H9 (cell line): ENCODE data around the gene CHRDL1. TPM values are rescaled to one million over a fixed set of nuclear protein-coding genes. Genes with fewer than 3 reads are reported as not detected.

Source experiments
- DNase-seq: peaks from one replicate; pipeline ENCODE4 v3.0.0-alpha.2; 2017
- H2AFZ ChIP-seq: one replicate; pipeline ENCODE4 v1.6.1; 2013; ENCODE audit warnings: mild to moderate bottlenecking, low read length, control low read depth, moderate library complexity
- H2AK5ac ChIP-seq: 2 replicates; pipeline ENCODE4 v1.6.1; 2013; ENCODE audit warnings: low read length, control low read depth, mixed read lengths; ENCODE audit not compliant: insufficient read length
- H2BK120ac ChIP-seq: one replicate; pipeline ENCODE4 v1.6.1; 2013; ENCODE audit warnings: low read depth, mild to moderate bottlenecking, low read length, control low read depth, inconsistent platforms; ENCODE audit not compliant: poor library complexity, severe bottlenecking
- H2BK12ac ChIP-seq: 2 replicates; pipeline ENCODE4 v1.6.1; 2013; ENCODE audit warnings: low read length, control low read depth, mixed read lengths, low read depth; ENCODE audit not compliant: insufficient read length
- H2BK15ac ChIP-seq: 2 replicates; pipeline ENCODE4 v1.6.1; 2013; ENCODE audit warnings: low read depth, low read length, control low read depth
- H2BK20ac ChIP-seq: one replicate; pipeline ENCODE4 v1.6.1; 2013; ENCODE audit warnings: low read depth, mild to moderate bottlenecking, low read length, control low read depth, inconsistent platforms; ENCODE audit not compliant: poor library complexity, severe bottlenecking
- H2BK5ac ChIP-seq: 2 replicates; pipeline ENCODE4 v1.6.1; 2013; ENCODE audit warnings: low read length, control low read depth, mixed read lengths; ENCODE audit not compliant: insufficient read length
- H3K14ac ChIP-seq: 2 replicates; pipeline ENCODE4 v1.6.1; 2013; ENCODE audit warnings: low read length, control low read depth; ENCODE audit not compliant: insufficient read depth
- H3K18ac ChIP-seq: 2 replicates; pipeline ENCODE4 v1.6.1; 2013; ENCODE audit warnings: low read depth, mild to moderate bottlenecking, mixed read lengths, low read length, control low read depth; ENCODE audit not compliant: insufficient read length
- H3K23ac ChIP-seq: 2 replicates; pipeline ENCODE4 v1.6.1; 2013; ENCODE audit warnings: low read length, control low read depth, mixed read lengths, low read depth; ENCODE audit not compliant: insufficient read length
- H3K23me2 ChIP-seq: 2 replicates; pipeline ENCODE4 v1.6.1; 2013; ENCODE audit warnings: low read depth, mild to moderate bottlenecking, mixed read lengths, low read length, control low read depth; ENCODE audit not compliant: insufficient read length, poor library complexity, severe bottlenecking
- H3K27ac ChIP-seq: 2 replicates; pipeline ENCODE4 v1.5.1; 2013; ENCODE audit warnings: low read length, control low read depth, mixed read lengths, low read depth; ENCODE audit not compliant: insufficient read length
- H3K27me3 ChIP-seq: 2 replicates; pipeline ENCODE4 v1.6.1; 2013; ENCODE audit warnings: low read length, control low read depth, inconsistent platforms; ENCODE audit not compliant: insufficient read depth
- H3K4ac ChIP-seq: 2 replicates; pipeline ENCODE4 v1.6.1; 2013; ENCODE audit warnings: low read depth, mild to moderate bottlenecking, control low read depth, inconsistent platforms, low read length, moderate library complexity
- H3K4me1 ChIP-seq: 2 replicates; pipeline ENCODE4 v1.6.1; 2013; ENCODE audit warnings: low read length, control low read depth, inconsistent platforms; ENCODE audit not compliant: insufficient read depth
- H3K4me2 ChIP-seq: 2 replicates; pipeline ENCODE4 v1.6.1; 2013; ENCODE audit warnings: low read length, control low read depth, mixed read lengths; ENCODE audit not compliant: insufficient read length, insufficient read depth
- H3K56ac ChIP-seq: 2 replicates; pipeline ENCODE4 v1.6.1; 2013; ENCODE audit warnings: low read depth, mild to moderate bottlenecking, mixed read lengths, low read length, control low read depth; ENCODE audit not compliant: insufficient read length
- H3K79me1 ChIP-seq: 2 replicates; pipeline ENCODE4 v1.6.1; 2013; ENCODE audit warnings: low read depth, mild to moderate bottlenecking, moderate library complexity, low read length, control low read depth, inconsistent platforms; ENCODE audit not compliant: insufficient read depth, poor library complexity, severe bottlenecking
- H3K79me2 ChIP-seq: 2 replicates; pipeline ENCODE4 v1.6.1; 2013; ENCODE audit warnings: low read length, control low read depth, inconsistent platforms; ENCODE audit not compliant: insufficient read depth
- H3K9ac ChIP-seq: 2 replicates; pipeline ENCODE4 v1.6.1; 2013; ENCODE audit warnings: low read length, control low read depth, mixed read lengths; ENCODE audit not compliant: insufficient read length; ENCODE audit errors: extremely low read depth
- H3K9me3 ChIP-seq: one replicate; pipeline ENCODE4 v1.6.1; 2013; ENCODE audit warnings: low read depth, low read length, inconsistent platforms; ENCODE audit not compliant: control insufficient read depth
- H3T11ph ChIP-seq: one replicate; pipeline ENCODE4 v1.6.1; 2013; ENCODE audit warnings: mild to moderate bottlenecking, low read length, control low read depth, inconsistent platforms
- H4K20me1 ChIP-seq: one replicate; pipeline ENCODE4 v1.6.1; 2013; ENCODE audit not compliant: control insufficient read depth, insufficient read length, insufficient read depth
- H4K5ac ChIP-seq: 2 replicates; pipeline ENCODE4 v1.6.1; 2013; ENCODE audit warnings: low read depth, mild to moderate bottlenecking, mixed read lengths, low read length, control low read depth; ENCODE audit not compliant: insufficient read length
- H4K8ac ChIP-seq: replicated peaks from 2 replicates; pipeline ENCODE4 v1.6.1; 2013; ENCODE audit warnings: low read length, control low read depth, mixed read lengths, low read depth; ENCODE audit not compliant: insufficient read length
- H4K91ac ChIP-seq: 2 replicates; pipeline ENCODE4 v1.6.1; 2013; ENCODE audit warnings: low read depth, mild to moderate bottlenecking, moderate library complexity, mixed read lengths, low read length, control low read depth; ENCODE audit not compliant: insufficient read length
- H3K27ac Mint-ChIP-seq, 3 experiments: 2 replicates in 2 of 3; 3 replicates in 1 of 3; pipeline ENCODE4 v1.8.0; 2020 to 2021; ENCODE audit warnings: mixed read lengths in 3 of 3, mild to moderate bottlenecking in 1 of 3, moderate library complexity in 1 of 3
- H3K27me3 Mint-ChIP-seq: 2 replicates; pipeline ENCODE4 v1.8.0; 2021; ENCODE audit warnings: low read depth, mild to moderate bottlenecking, moderate library complexity, mixed read lengths
- H3K36me3 Mint-ChIP-seq, 3 experiments: 2 replicates in 2 of 3; 3 replicates in 1 of 3; pipeline ENCODE4 v1.8.0; 2020 to 2021; ENCODE audit warnings: low read depth in 3 of 3, mixed read lengths in 3 of 3; ENCODE audit not compliant: insufficient read depth in 1 of 3
- H3K4me1 Mint-ChIP-seq, 2 experiments: 2 replicates each; pipeline ENCODE4 v1.8.0; 2020; ENCODE audit warnings: mixed read lengths in 2 of 2
- H3K4me3 Mint-ChIP-seq, 2 experiments: 2 replicates in 1 of 2; 3 replicates in 1 of 2; pipeline ENCODE4 v1.8.0; 2020 to 2021; ENCODE audit warnings: mild to moderate bottlenecking in 2 of 2, mixed read lengths in 2 of 2, moderate library complexity in 1 of 2
- H3K9me3 Mint-ChIP-seq, 2 experiments: 2 replicates in 1 of 2; 3 replicates in 1 of 2; pipeline ENCODE4 v1.8.0; 2020; ENCODE audit warnings: mild to moderate bottlenecking in 2 of 2, mixed read lengths in 2 of 2, moderate library complexity in 1 of 2
- total RNA-seq: library from RNA; stranded (reverse); gene quantifications from 2 replicates; pipeline ENCODE4 v1.2.1, GENCODE V29; 2021
- TF ChIP-seq, protein P1 (sequence below): fragments of 200-600 bp; sonication (generic); conservative IDR thresholded peaks from 3 replicates; pipeline ENCODE4 v1.8.0; 2021; ENCODE audit warnings: antibody characterized with exemption, mild to moderate bottlenecking

The CHRDL1 gene
- total RNA-seq, 1 experiment from 2014 or later: 11.8 TPM

DNA sequence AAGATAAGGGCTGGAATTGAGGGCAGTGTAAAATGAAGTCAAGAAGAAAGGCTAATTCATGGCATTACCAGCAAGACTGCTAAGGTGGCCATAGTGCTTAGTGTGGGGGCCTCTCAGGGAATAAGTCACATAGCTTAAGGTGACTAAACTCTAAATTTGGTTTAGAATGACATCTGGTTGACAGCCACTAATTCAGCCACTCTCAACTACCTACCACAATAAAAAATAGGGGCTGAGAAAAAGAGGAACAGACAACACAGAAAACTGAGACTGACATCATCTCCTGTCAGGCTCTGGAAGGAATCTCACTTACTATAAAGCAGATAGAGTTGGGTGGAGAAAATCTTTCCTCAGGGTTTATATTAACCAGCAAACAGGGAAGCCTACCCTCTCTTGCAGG lies 96.9 kb downstream of the CHRDL1 start:
- Mint-ChIP-seq H3K27me3 (no peaks in the 10 kb centered on the region), H3K27ac (no peak overlapping the region; a peak in 1 of 7 replicates), H3K4me3 (no peak overlapping the region), H3K4me1 (no peaks in the 10 kb centered on the region), H3K36me3 (no peaks in the 10 kb centered on the region), H3K9me3 (no peaks in the 10 kb centered on the region)
- Histone ChIP-seq H2BK15ac (no peak overlapping the region), H4K91ac (no peak overlapping the region), H3K23me2 (no peaks in the 10 kb centered on the region), H3T11ph (no peak overlapping the region), H3K79me2 (no peaks in the 10 kb centered on the region), H2BK5ac (no peak overlapping the region), H3K23ac (no peak overlapping the region), H4K5ac (no peak overlapping the region), H2AFZ (no peak overlapping the region), H3K56ac (no peak overlapping the region), H3K18ac (no peak overlapping the region), H3K79me1 (no peaks in the 10 kb centered on the region), H2BK120ac (no peak overlapping the region), H2AK5ac (no peak overlapping the region), H3K4me2 (no peak overlapping the region), H4K8ac (no peak overlapping the region), H3K9ac (no peak overlapping the region), H3K27me3 (no peaks in the 10 kb centered on the region), H3K9me3 (no peaks in the 10 kb centered on the region), H3K27ac (no peak overlapping the region), H2BK12ac (no peak overlapping the region), H3K4me1 (no peaks in the 10 kb centered on the region), H3K14ac (no peak overlapping the region), H3K4ac (no peak overlapping the region), H2BK20ac (no peak overlapping the region), H4K20me1 (no peaks in the 10 kb centered on the region)
- no peak for DNase-seq
- TF ChIP-seq, protein P1, sequence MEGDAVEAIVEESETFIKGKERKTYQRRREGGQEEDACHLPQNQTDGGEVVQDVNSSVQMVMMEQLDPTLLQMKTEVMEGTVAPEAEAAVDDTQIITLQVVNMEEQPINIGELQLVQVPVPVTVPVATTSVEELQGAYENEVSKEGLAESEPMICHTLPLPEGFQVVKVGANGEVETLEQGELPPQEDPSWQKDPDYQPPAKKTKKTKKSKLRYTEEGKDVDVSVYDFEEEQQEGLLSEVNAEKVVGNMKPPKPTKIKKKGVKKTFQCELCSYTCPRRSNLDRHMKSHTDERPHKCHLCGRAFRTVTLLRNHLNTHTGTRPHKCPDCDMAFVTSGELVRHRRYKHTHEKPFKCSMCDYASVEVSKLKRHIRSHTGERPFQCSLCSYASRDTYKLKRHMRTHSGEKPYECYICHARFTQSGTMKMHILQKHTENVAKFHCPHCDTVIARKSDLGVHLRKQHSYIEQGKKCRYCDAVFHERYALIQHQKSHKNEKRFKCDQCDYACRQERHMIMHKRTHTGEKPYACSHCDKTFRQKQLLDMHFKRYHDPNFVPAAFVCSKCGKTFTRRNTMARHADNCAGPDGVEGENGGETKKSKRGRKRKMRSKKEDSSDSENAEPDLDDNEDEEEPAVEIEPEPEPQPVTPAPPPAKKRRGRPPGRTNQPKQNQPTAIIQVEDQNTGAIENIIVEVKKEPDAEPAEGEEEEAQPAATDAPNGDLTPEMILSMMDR: no peak
